PFSK-1 (cell line): ENCODE measurements around the gene PAPSS2.

Experiments used
- FOXP2 ChIP-seq: optimal IDR thresholded peaks from 2 replicates; pipeline ENCODE3; 2011; ENCODE audit warnings: borderline replicate concordance, control low read depth, inconsistent platforms; ENCODE audit not compliant: insufficient read depth; ENCODE audit errors: extremely low read length, extremely low read depth
- REST ChIP-seq, 2 experiments: IDR thresholded peaks; 2 replicates each; pipeline versions ENCODE4 v1.6.1 to v1.8.0; 2011 to 2012; ENCODE audit warnings: low read depth in 2 of 2, low read length in 2 of 2, control low read depth in 1 of 2, inconsistent platforms in 1 of 2, mild to moderate bottlenecking in 1 of 2, moderate library complexity in 1 of 2; ENCODE audit not compliant: insufficient read depth in 1 of 2

- TF ChIP-seq REST (IDR thresholded peaks at IDR 0.05; ENCODE audit: insufficient read depth in 1 of 2, low read depth in 2 of 2, low read length in 2 of 2) (no peak), FOXP2 (no peak)
These were observed 16.7 kb upstream of the PAPSS2 start for GRCh38 chr10:87642988-87643387.
